Smooth muscle cell (in vitro differentiated cells): ENCODE data around the gene ELAC2. TPM values are rescaled to one million over a fixed set of nuclear protein-coding genes. Genes with fewer than 3 reads are reported as not detected.

Experiments used
- DNase-seq: peaks from one replicate; lab custom pipeline; 2025; ENCODE audit not compliant: unreplicated experiment; lab: John Stamatoyannopoulos, UW
- H2AFZ ChIP-seq: fragments of 200-600 bp; sonication (generic); 2 replicates; pipeline ENCODE4 v1.6.0; 2016; ENCODE audit warnings: antibody characterized with exemption, low read depth, mild to moderate bottlenecking
- H3F3A ChIP-seq: fragments of 200-600 bp; sonication (generic); 2 replicates; pipeline ENCODE4 v1.6.0; 2017; ENCODE audit warnings: antibody characterized with exemption, low read depth
- H3K27ac ChIP-seq: fragments of 200-600 bp; sonication (generic); 2 replicates; pipeline ENCODE4 v1.5.1; 2016; ENCODE audit warnings: low read depth, mild to moderate bottlenecking
- H3K27me3 ChIP-seq: fragments of 200-600 bp; sonication (generic); 2 replicates; pipeline ENCODE4 v1.6.1; 2016; ENCODE audit warnings: low read depth, mild to moderate bottlenecking
- H3K36me3 ChIP-seq: fragments of 200-600 bp; sonication (generic); 2 replicates; pipeline ENCODE4 v1.5.1; 2016; ENCODE audit warnings: low read depth
- H3K4me1 ChIP-seq: fragments of 200-600 bp; sonication (generic); 2 replicates; pipeline ENCODE4 v1.5.1; 2016; ENCODE audit warnings: low read depth
- H3K4me2 ChIP-seq: fragments of 200-600 bp; sonication (generic); 2 replicates; pipeline ENCODE4 v1.6.0; 2016; ENCODE audit warnings: mild to moderate bottlenecking
- H3K4me3 ChIP-seq: fragments of 200-600 bp; sonication (generic); 2 replicates; pipeline ENCODE4 v1.5.1; 2016; ENCODE audit warnings: mild to moderate bottlenecking
- H3K79me2 ChIP-seq: fragments of 200-600 bp; sonication (generic); 2 replicates; pipeline ENCODE4 v1.6.0; 2016; ENCODE audit warnings: low read depth, mild to moderate bottlenecking
- H3K9ac ChIP-seq: fragments of 200-600 bp; sonication (generic); 2 replicates; pipeline ENCODE4 v1.6.0; 2016; ENCODE audit warnings: low read depth
- H3K9me3 ChIP-seq: fragments of 200-600 bp; sonication (generic); replicated peaks from 2 replicates; pipeline ENCODE4 v1.5.1; 2016; ENCODE audit warnings: low read depth
- H4K20me1 ChIP-seq: fragments of 200-600 bp; sonication (generic); 2 replicates; pipeline ENCODE4 v1.6.0; 2016; ENCODE audit warnings: low read depth
- WGBS: methylation state at CpG from one replicate; pipeline ENCODE4 v1.1.7; 2016; ENCODE audit warnings: low lambda C conversion rate; 5-methylcytosine and 5-hydroxymethylcytosine counted together
- polyA plus RNA-seq: library from polyadenylated mRNA; unstranded; fragments of >200 nt; fragmentation: Nextera tagmentation; extraction: Ambion mirVana; gene quantifications from 2 replicates; pipeline ENCODE4 v1.2.1, GENCODE V29; 2016
- total RNA-seq: library from RNA; depleted of rRNA; stranded (reverse); fragments of >200 nt; gene quantifications from 2 replicates; pipeline ENCODE4 v1.2.3, GENCODE V29; 2014
- TF ChIP-seq, protein P1 (sequence below): fragments of 200-600 bp; sonication (generic); IDR thresholded peaks from 2 replicates; pipeline ENCODE4 v1.5.1; 2017; ENCODE audit warnings: borderline replicate concordance, mild to moderate bottlenecking, antibody characterized with exemption; ENCODE audit not compliant: insufficient read depth, poor library complexity, severe bottlenecking

The ELAC2 gene
- total and polyA plus RNA-seq, 2 experiments from 2014 or later, result 29.4 to 31.1 TPM

- Histone ChIP-seq H3K27me3 (no peaks in the 10 kb centered on the region), H3F3A (no peaks in the 10 kb centered on the region), H3K36me3 (peaks cover 8% of the 10 kb centered on the region), H3K4me2 (no peak overlapping the region), H3K4me1 (peaks cover 4% of the 10 kb centered on the region), H4K20me1 (no peaks in the 10 kb centered on the region), H3K27ac (no peak overlapping the region), H3K4me3 (no peak overlapping the region), H3K9ac (no peak overlapping the region), H2AFZ (no peak overlapping the region), H3K9me3 (no peaks in the 10 kb centered on the region), H3K79me2 (no peaks in the 10 kb centered on the region)
- WGBS, result 94% methylated on average over 25 of the region's 25 CpGs
- TF ChIP-seq, protein P1, sequence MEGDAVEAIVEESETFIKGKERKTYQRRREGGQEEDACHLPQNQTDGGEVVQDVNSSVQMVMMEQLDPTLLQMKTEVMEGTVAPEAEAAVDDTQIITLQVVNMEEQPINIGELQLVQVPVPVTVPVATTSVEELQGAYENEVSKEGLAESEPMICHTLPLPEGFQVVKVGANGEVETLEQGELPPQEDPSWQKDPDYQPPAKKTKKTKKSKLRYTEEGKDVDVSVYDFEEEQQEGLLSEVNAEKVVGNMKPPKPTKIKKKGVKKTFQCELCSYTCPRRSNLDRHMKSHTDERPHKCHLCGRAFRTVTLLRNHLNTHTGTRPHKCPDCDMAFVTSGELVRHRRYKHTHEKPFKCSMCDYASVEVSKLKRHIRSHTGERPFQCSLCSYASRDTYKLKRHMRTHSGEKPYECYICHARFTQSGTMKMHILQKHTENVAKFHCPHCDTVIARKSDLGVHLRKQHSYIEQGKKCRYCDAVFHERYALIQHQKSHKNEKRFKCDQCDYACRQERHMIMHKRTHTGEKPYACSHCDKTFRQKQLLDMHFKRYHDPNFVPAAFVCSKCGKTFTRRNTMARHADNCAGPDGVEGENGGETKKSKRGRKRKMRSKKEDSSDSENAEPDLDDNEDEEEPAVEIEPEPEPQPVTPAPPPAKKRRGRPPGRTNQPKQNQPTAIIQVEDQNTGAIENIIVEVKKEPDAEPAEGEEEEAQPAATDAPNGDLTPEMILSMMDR, result no peak
- DNase-seq, result no peak
Observed at GRCh38 chr17:12990041-12990808, 27.6 kb downstream of the ELAC2 start.

GRCh38 chr17:12987120-12987519 is 30.7 kb downstream of the ELAC2 start:
- Histone ChIP-seq H3K27me3 (no peaks in the 10 kb centered on the region), H3K4me1 (peaks cover 4% of the 10 kb centered on the region), H4K20me1 (no peaks in the 10 kb centered on the region), H3K4me3 (no peak overlapping the region), H3K36me3 (peaks cover 8% of the 10 kb centered on the region), H3K9me3 (no peaks in the 10 kb centered on the region), H3K9ac (no peak overlapping the region), H3F3A (no peaks in the 10 kb centered on the region), H3K79me2 (no peaks in the 10 kb centered on the region), H3K4me2 (no peak overlapping the region), H2AFZ (no peak overlapping the region), H3K27ac (no peak overlapping the region)
- 61% methylated on average over 9 of the region's 12 CpGs for WGBS
- no peak for DNase-seq
- TF ChIP-seq, protein P1, result no peak

GRCh38 chr17:12985431-12986293 is 32.2 kb downstream of the ELAC2 start:
- H3K27me3 ChIP-seq, result no peaks in the 10 kb centered on the region
- no peaks in the 10 kb centered on the region for H3F3A ChIP-seq
- no peaks in the 10 kb centered on the region for H3K9me3 ChIP-seq
- no peak overlapping the region for H2AFZ ChIP-seq
- no peak for DNase-seq
- no peak overlapping the region for H3K4me3 ChIP-seq
- H3K27ac ChIP-seq, result no peak overlapping the region
- H4K20me1 ChIP-seq, result no peaks in the 10 kb centered on the region
- no peak overlapping the region for H3K9ac ChIP-seq
- H3K79me2 ChIP-seq, result no peaks in the 10 kb centered on the region
- WGBS, result 80% methylated on average over 14 of the region's 14 CpGs
- H3K4me1 ChIP-seq, result peaks cover 4% of the 10 kb centered on the region
- no peaks in the 10 kb centered on the region for H3K36me3 ChIP-seq
- peak overlapping the region; percentile 6 for H3K4me2 ChIP-seq
- TF ChIP-seq, protein P1, result no peak
